GM18511 (cell line): Measurements from ENCODE around the gene NIPAL1.

Source experiments
- ATAC-seq: cut with Tn5 transposase; IDR thresholded peaks from one replicate; pipeline ENCODE4 v1.9.1; 2021; ENCODE audit warnings: mild to moderate bottlenecking, moderate library complexity; ENCODE audit not compliant: unreplicated experiment

NIPAL1 gene

DNA sequence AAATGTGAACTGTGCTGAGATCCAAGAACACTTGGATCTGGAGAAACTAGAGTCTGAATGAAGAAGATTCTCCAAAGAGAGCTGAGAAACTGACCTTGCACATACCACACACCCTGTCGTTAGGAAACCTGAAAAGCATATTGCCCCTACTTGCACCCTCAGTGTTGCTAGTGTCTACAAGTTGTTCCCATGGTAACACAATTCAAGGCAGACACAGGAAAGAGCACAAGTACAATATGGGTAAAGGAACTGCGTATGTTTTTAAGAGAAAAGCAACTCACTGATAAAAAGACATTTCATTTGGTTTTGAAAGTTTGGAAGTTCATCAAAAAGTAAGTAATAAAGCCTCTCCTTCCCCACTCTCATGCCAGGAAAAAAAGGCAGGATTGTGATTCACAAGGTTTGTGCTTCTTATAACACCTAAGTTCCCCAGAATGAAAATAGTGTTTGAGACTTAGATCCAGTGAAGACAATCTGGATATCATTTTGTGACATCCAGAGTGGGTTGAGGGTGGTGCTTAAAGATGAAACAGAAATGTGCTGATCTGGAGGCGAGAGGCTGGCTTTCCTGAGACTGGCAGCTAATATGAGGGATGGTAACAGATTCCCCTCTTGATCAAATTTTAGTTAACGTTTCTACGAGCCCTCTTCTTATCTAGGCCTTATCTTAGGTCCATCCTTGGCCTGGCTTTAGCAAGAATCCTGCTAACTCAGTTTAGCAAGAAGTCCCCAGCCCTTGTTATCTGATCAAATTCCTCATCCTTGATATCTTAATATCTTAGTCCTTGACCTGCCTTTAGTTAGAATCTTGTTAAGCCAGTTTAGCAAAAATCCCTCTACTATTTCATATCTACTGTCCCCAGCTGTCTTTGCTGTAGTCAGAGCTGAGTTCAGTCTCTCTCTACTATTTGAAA lies 42.3 kb downstream of the NIPAL1 start:
- no peak for ATAC-seq

DNA sequence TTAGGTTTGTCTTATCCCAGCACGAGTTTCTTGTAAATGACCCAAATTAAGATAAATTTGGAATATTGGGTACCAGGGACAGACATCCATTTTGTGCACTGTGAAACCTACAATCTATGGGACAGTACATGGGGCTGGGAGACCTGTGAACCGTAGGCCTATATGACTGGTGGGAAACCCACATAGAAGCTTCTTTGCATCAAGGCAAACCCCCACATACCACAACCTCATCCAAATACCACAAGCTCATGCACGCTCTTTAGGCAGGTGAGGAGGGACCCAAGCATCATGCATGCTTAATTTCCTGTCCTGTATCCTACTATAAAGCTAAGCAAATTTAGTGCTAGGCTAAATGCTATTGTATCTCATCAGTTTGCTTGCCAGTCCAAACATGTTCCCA lies 47.8 kb downstream of the NIPAL1 start:
- no peak for ATAC-seq

DNA sequence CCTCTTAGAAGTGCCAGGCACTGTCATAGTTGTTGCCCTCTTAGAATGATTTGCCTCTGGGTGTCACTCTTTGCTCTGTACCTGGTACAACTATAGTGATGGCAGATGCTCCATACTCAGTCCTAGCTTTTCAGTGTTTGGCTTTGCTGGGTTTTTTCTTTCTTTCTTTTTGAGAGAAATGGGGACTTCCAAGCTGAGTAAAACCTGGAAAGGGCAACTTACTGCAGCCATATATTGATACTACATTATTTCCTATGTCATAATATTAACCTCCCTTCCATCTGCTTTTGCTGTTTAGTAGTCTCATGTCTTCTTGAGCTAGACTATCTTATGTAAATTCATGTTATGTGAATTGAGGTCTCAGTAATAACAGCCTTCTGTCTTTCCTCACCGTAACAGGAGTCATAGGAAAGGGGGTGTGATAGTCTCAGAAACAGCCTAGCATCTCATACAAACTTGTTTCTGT lies 49.0 kb downstream of the NIPAL1 start:
- ATAC-seq, result peak; percentile 79

DNA sequence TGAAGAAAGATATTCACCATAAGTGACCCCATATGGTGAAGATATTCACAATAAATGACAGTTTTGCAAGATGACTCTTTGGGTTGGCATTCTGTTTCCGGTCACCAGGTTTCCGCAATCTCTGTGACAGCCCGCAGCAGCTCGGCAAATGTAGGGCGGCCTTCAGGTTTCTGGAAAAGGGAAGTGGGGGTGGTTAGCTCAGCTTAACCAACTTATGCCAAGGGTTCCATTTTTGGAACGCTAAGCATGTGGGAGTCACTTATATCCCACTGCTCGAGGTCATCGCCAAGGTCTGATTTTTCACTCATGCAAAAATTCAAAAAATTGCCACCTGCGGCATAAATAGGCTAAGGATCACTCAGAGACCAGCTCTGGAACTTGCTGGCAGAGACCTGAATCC lies 51.0 kb downstream of the NIPAL1 start:
- ATAC-seq, result no peak

DNA sequence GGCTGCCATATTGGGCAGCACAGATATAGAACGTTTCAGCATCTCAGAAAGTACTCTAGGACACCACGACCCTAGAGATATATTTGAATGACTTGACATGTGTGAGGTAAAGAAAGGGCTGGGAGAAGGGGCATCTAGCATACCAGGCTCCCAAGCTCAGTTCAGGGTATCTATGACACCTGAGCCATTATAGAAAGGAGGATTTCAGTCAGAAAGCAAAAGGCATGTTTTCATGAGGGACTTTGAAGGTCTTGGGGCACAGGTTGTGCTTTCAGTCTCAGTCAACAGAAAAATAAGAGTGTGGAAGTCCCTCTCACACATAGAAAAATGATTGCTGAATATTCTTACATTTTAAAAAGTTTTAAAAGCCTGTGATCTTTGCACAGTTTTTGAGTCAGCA lies 51.6 kb downstream of the NIPAL1 start:
- ATAC-seq, result no peak

DNA sequence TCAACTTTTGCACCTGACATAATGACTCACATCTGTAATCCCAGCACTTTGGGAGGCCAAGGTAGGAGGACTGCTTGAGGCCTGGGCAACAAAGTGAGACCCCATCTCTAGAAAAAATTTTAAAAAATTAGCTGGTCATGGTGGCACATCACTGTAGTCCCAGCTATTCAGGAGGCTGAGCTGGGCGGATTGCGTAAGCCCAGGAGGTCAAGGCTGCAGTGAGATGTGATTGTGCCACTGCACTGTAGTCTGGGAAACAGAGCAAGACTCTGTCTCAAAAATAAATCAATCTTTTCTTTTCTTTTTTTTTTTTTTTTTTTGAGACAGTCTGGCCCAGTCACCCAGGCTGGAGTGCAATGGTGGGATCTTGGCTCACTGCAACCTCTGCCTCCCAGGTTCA lies 52.5 kb downstream of the NIPAL1 start:
- ATAC-seq, result no peak

DNA sequence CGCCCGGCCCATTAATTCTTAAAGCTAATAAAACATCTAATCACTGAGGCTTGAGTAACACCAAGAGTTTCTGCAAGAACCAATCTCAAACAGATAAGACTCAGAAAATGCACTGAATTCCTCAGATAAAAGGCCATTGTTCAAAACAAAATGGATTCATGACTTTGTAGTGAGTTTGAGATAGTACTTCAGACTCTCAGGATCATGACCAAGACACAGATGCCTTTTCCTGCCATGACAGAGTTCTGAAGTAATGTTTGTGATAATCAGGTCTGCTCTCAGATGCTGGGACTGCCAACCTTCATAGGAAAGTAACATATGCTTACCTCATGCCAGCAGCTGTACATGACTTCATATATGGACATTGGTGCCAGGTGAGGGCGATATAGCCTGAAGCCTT lies 54.6 kb downstream of the NIPAL1 start:
- ATAC-seq, result no peak

DNA sequence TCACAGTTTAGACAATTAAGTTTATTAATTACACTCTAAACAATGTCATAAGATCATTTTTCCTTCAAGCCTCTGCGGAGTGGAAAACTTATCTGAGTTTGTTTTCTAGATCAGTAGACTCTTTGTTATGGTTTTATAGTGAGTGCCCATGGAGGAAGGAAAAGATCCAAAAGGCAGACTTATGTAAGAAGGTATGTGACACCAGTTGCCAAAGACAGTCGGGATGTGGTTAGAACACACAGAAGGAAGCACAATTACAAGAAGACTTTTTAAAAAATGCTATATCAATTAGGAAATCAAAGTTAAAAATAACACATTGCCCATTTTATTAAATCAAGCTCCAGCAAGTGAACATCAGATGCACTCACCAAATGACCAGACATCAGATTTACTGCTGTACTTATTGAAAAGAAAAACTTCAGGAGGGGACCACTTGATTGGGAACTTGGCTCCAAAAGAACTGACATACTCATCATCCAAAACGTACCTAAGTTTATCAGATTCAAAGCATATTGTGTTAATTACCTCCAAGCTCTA lies 57.1 kb downstream of the NIPAL1 start:
- ATAC-seq, result no peak

DNA sequence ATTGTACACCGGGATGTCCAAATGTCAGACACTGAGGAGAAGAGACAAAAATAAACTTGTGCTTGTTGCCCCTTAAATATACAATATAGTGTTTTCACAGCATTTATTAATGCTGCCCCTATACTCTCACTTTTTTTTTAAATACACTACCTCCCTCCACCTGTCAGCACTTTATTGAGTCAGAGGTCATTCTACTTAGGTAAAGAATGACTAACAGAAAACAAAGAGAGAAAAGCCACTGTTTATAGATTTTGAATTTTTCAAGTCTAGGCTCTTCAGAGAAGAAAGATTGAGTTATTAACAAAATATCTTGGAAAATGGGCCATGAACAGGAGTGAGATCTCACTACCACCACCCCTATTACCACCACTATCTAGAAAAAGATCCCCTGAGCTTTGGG lies 58.1 kb downstream of the NIPAL1 start:
- ATAC-seq, result no peak

DNA sequence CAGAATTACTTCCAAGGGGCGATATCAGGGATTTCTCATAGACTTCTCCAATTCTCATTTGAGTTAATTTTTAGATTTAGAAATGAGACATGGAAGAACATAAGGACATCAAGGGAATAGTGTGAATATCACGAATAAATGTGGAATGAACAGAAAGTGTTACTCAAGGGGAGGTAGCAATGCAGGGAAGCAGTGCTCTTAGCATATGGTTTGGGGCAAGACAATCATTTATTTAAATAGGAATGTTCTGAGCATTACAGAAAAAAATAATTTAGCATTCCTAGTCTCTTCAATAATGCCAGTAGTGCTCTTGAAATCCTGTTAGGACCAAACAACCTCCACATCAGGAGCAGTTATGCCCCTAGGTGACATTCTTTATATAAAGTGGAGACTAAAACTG lies 61.9 kb downstream of the NIPAL1 start:
- no peak for ATAC-seq

DNA sequence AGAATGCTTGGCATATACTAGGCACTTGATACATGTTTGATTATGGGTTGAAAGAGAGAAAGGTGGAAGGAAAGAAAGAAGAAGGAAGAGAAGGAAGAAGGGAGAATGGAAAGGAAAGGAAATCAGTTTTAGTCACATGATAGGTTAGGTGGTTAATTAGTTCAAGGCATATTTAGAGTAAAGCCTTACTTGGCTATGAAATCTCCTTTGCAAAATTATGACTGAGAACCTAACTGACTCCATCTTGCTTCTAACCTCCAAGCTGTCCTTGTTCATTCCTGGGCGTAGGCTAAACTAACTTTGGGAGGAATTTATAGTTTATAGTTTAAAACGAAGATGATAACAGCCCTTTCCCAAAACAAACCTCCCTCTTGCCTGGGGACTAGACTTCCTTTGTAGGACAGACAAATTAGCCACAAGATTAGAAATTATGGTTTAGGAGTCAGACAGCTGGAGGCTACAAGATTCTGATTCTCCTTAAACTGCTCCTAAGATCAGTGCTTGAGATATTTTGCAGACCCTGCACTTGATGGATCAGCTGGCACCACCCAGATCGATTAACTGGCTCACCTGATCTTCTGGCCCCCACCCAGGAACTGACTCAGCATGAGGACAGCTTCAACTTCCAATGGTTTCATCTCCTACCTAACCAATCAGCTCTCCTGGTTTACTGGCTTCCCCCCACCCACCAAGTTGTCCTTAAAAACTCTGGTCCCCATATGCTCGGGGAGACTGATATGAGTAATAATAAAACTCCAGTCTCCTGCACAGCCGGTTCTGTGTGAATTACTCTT lies 62.5 kb downstream of the NIPAL1 start:
- no peak for ATAC-seq

DNA sequence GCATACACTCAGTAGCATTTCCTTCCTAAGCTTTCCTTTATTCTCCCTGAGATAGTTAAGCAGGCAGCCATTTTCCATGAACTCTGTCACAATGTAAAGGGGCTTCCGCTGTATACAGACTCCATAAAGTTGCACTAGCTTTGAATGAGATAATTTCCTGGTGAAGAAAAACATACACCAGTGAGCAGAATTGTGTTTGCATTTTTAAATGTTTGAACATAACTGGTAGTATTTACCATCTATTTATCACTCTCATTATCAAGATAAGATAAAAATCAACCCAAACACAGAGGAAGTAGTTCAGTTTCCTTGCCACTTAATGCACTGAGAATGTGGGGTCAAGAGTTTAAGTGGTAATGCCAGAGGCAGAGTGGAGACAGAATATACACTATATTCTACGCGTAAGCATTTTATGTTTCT lies 63.4 kb downstream of the NIPAL1 start:
- ATAC-seq, result no peak

DNA sequence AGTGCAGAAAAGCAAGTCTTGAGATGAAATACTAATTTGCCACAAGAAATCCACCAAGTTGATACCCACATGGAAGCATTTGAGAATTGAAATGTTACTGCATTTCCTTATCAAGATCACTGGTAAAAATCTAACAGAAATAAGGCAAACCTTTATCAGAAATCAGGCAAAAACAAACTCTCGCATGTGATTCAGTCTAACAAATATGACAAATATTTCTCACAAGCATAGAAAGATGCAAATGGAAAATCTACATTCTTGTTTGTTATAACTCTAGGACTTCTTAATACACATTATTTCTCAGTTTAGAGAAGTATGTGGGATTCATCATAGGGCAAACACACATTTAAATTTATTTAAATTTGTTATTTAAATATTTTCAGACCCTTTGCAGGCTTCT lies 64.6 kb downstream of the NIPAL1 start:
- ATAC-seq, result no peak

DNA sequence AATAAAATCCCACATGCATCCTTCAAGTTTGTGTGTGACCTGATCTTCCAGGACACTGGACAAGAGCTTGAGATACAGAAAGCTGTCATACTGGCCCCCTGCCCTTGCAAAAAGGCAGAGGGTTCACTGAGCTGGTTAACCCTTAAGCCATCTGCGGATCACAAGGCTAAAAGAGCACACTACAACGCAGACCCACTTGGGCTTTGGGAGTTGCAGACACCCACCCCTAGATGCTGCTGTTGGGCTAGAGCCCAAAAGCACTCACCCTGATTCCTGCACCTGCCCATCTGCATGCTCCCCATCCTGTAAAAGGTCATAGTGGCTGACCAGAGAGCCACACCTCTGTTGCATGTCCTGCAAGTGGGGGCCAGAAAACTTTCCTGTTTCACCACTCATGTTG lies 66.4 kb downstream of the NIPAL1 start:
- no peak for ATAC-seq

DNA sequence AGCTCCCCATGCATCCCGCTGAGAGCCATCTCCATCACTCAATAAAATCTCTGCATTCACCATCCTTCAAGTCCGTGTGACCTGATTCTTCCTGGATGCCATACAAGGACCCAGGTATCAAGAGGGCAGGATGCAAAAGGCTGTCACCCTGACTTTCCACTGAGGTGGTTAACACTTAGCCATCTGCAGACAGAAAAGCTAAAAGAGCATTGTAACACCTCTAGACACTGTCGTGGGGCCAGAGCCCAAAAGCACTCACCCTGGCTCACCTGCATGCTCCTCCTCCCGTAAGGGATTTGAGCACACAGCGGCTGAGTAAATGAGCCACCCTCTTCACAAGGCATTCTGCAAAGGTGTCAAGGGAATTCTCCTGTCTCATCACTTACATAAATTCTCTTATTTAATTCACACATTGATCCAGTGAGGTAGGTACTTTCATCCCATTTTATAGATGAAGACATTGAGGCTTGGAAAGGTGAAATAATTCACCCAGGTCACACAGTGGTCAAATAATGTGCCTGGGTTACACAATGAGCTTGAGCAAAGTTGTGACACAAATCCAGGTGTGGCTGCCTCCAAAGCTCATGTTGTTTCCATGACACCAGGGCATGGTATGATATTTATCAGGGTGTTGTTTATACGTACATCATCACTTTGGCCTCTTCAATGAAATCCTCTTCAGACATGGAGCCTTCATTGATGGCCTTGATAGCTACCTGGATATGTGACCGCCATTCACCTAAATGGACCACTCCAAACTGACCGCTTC lies 69.4 kb downstream of the NIPAL1 start:
- ATAC-seq, result no peak
